ENCODE results near the gene IFFO2. TPM values are rescaled to one million over a fixed set of nuclear protein-coding genes. Genes with fewer than 3 reads are reported as not detected.

IFFO2 gene
- total RNA-seq, 2 donors from 2014 or later: 2.3 to 14.0 TPM

- Histone ChIP-seq H3K36me3 (no peaks in the 10 kb centered on the region), H3K27me3 (no peaks in the 10 kb centered on the region), H3K27ac (no peak overlapping the region), H3K9me3 (no peaks in the 10 kb centered on the region), H3K4me1 (peaks cover 0 to 63% of the 10 kb centered on the region in 2 donors), H3K4me3 (no peak overlapping the region)
- TF ChIP-seq CTCF (IDR thresholded peaks at IDR 0.05): no peak
- DNase-seq (ENCODE audit: low spot score): no peak
These were observed 16.0 kb downstream of the IFFO2 start for GRCh38 chr1:18940303-18941020.

DNA sequence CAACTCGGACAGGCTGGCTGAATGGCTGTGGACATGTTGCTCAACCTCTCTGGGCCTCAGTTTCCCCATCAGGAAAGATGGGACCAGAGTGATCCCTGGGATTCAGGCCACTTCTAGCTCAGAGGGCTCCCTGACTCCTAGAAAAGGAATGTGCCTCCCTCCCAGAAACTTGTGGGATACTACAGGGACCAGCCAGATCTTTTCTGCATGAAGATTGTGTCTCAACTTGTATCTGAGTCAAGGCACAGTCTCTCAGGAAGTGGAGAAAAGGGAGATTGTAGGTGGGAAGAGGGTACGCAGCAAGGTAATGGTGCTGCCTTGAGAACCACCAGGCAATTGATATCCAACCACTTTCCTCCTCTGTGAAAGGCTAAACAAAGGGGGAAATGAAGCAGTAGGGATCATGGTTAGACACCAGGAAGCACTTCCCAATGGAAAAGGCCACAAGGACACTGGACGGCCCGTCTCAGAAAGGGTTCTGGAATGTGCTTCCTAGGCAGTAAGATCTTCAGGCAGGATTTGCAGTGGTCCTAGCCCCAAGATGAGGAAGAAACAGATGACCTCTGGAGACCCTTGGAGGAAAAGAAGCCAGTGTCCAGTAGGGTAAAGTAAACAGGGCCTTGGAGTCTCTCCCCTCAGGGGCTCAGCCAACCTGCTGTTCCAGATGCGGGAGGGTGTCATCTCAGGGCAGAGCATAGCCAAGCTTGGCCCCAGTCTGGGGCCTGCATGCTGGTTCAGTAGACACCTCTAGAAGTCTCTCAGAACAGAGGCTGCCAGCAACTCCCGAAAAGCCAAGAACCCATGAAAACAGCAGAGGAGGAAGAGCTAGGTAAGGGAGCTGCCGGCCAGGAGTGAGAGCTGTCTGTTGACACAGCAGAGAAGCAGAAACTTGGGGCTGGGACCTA lies 16.8 kb downstream of the IFFO2 start:
- no peak for DNase-seq (ENCODE audit: low spot score)

GRCh38 chr1:18938707-18939070 lies 17.8 kb downstream of the IFFO2 start:
- H3K27ac ChIP-seq: peak overlapping the region in 1 of 2 donors; percentile 8
- no peak for DNase-seq (ENCODE audit: low spot score)
- H3K27me3 ChIP-seq: no peaks in the 10 kb centered on the region
- H3K4me1 ChIP-seq: peaks cover 0 to 47% of the 10 kb centered on the region in 2 donors
- no peaks in the 10 kb centered on the region for H3K36me3 ChIP-seq
- no peaks in the 10 kb centered on the region for H3K9me3 ChIP-seq
- TF ChIP-seq CTCF (IDR thresholded peaks at IDR 0.05): no peak
- no peak overlapping the region for H3K4me3 ChIP-seq

More for the DNA sequence above, 16.8 kb downstream of the IFFO2 start:
- Histone ChIP-seq H3K27me3 (no peaks in the 10 kb centered on the region), H3K4me1 (peaks cover 0 to 55% of the 10 kb centered on the region in 2 donors), H3K36me3 (no peaks in the 10 kb centered on the region), H3K4me3 (no peak overlapping the region), H3K27ac (no peak overlapping the region), H3K9me3 (no peaks in the 10 kb centered on the region)
- TF ChIP-seq CTCF (IDR thresholded peaks at IDR 0.05): no peak

DNA sequence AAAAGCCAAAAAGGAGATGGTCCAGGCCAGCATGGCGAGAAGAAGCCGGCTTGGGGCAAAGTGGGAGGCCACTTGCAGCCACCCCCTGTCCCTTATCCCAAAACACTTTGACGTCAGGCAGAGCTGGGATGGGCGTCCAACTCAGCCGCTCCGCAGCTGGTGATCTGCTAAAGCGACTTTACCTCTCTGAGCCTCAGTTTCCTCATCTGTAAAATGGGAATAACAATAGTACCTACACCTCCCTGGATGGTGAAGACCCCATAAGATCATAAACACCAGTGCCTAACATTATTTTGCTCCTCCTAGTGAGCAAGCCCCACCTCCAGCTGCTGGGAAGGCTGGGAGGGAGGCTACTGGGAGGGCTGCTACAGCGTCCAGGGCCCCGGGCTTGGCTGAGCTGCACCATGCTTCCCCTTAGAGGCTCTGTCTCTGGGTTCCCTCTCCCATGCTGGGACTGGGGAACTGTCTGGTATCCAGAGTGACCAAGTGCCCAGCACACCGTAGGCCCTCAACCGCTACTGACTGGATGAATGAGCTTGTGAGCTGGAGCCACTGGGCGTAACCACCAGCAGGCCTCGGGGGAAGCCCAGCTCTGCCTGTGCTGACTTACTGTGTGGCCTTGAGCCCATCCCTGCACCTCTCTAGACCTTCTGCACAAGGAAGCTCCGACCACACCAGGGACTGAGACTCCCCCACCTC lies 18.3 kb downstream of the IFFO2 start:
- Histone ChIP-seq H3K4me3 (no peak overlapping the region), H3K36me3 (no peaks in the 10 kb centered on the region), H3K27me3 (no peaks in the 10 kb centered on the region), H3K9me3 (no peaks in the 10 kb centered on the region), H3K4me1 (peaks cover 0 to 47% of the 10 kb centered on the region in 2 donors), H3K27ac (no peak overlapping the region)
- no peak for DNase-seq (ENCODE audit: low spot score)
- TF ChIP-seq CTCF (IDR thresholded peaks at IDR 0.05): no peak

DNA sequence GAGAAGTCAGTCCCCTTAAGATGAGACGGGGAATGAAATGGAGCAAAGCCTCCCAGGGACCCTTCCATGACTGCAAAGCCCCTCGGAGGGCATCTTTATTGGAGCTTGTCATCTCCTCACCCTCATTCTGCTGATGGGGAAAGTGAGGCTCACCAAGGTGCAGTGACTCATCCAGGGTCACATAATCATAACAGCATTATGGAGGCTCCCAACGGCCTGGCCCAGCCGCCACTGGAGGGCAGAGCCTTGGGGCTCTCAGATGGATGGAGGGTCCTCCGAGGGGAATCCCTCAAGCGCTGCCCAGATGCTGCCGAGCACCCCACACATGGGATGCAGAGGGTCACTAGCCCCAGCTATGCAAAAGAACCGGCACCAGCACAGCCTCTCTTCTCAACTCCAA lies 18.9 kb downstream of the IFFO2 start:
- Histone ChIP-seq H3K9me3 (no peaks in the 10 kb centered on the region), H3K4me1 (peaks cover 0 to 45% of the 10 kb centered on the region in 2 donors), H3K36me3 (no peaks in the 10 kb centered on the region), H3K27ac (no peak overlapping the region), H3K27me3 (no peaks in the 10 kb centered on the region), H3K4me3 (no peak overlapping the region)
- no peak for DNase-seq (ENCODE audit: low spot score)
- TF ChIP-seq CTCF (IDR thresholded peaks at IDR 0.05): no peak

Measured in right atrium auricular region (tissue), 2 donors.